ENCODE measurements around the gene MRPL28.

MRPL28 gene

GRCh38 chr16:375212-375611, 4.9 kb upstream of the MRPL28 start:
- Histone ChIP-seq H3K36me3 (peaks cover 59% of the 10 kb centered on the region), H3K4me3 (no peak overlapping the region), H3K4me1 (peaks cover 39% of the 10 kb centered on the region)

GRCh38 chr16:374616-374926, 4.2 kb upstream of the MRPL28 start:
- Histone ChIP-seq H4K20me1 (peaks cover 33% of the 10 kb centered on the region), H3K4me2 (no peak overlapping the region), H3K4me3 (no peak overlapping the region), H3K4me1 (peaks cover 37% of the 10 kb centered on the region), H3K27me3 (no peaks in the 10 kb centered on the region), H3K9me3 (no peaks in the 10 kb centered on the region), H3K36me3 (peaks cover 59% of the 10 kb centered on the region), H3K27ac (no peak overlapping the region), H3K9ac (no peak overlapping the region)
- TF ChIP-seq Cebpa-rat (IDR thresholded peaks at IDR 0.05), result no peak

More at GRCh38 chr16:375212-375611, 4.9 kb upstream of the MRPL28 start:
- no peak overlapping the region for H3K4me2 ChIP-seq
- H3K27me3 ChIP-seq, result no peaks in the 10 kb centered on the region
- H4K20me1 ChIP-seq, result peaks cover 36% of the 10 kb centered on the region
- no peaks in the 10 kb centered on the region for H3K9me3 ChIP-seq
- H3K27ac ChIP-seq, result no peak overlapping the region
- TF ChIP-seq Cebpa-rat (IDR thresholded peaks at IDR 0.05), result no peak
- H3K9ac ChIP-seq, result no peak overlapping the region

GRCh38 chr16:373848-374615, 3.7 kb upstream of the MRPL28 start:
- Histone ChIP-seq H3K4me2 (no peak overlapping the region), H3K9ac (no peak overlapping the region), H3K9me3 (no peaks in the 10 kb centered on the region), H3K27me3 (no peaks in the 10 kb centered on the region), H3K4me3 (no peak overlapping the region), H3K27ac (no peak overlapping the region), H3K4me1 (peaks cover 39% of the 10 kb centered on the region), H4K20me1 (peaks cover 33% of the 10 kb centered on the region), H3K36me3 (peaks cover 64% of the 10 kb centered on the region)
- TF ChIP-seq Cebpa-rat (IDR thresholded peaks at IDR 0.05), result no peak

GRCh38 chr16:373020-373598, 2.8 kb upstream of the MRPL28 start:
- no peaks in the 10 kb centered on the region for H3K9me3 ChIP-seq

GRCh38 chr16:372302-372983, 2.1 kb upstream of the MRPL28 start:
- Histone ChIP-seq H3K36me3 (peaks cover 75% of the 10 kb centered on the region), H3K27me3 (no peaks in the 10 kb centered on the region), H4K20me1 (peaks cover 38% of the 10 kb centered on the region), H3K4me2 (peak overlapping the region; percentile 94), H3K4me3 (0 out of 2 replicates have a peak overlapping the region, but pooled peaks have one; percentile 13), H3K27ac (peak overlapping the region; percentile 64), H3K4me1 (peaks cover 48% of the 10 kb centered on the region), H3K9ac (peak overlapping the region; percentile 53; the same call in 1 of the 2 replicates), H3K9me3 (no peaks in the 10 kb centered on the region)
- TF ChIP-seq Cebpa-rat (IDR thresholded peaks at IDR 0.05), result no peak

More at GRCh38 chr16:373020-373598, 2.8 kb upstream of the MRPL28 start:
- Histone ChIP-seq H3K4me1 (peaks cover 45% of the 10 kb centered on the region), H3K9ac (no peak overlapping the region), H3K4me2 (peak overlapping the region; percentile 94; the same call in 1 of the 2 replicates), H3K27ac (no peak overlapping the region), H3K27me3 (no peaks in the 10 kb centered on the region), H3K36me3 (peaks cover 73% of the 10 kb centered on the region), H3K4me3 (no peak overlapping the region), H4K20me1 (peaks cover 37% of the 10 kb centered on the region)
- no peak for TF ChIP-seq Cebpa-rat (IDR thresholded peaks at IDR 0.05)

- Histone ChIP-seq H3K9me3 (no peaks in the 10 kb centered on the region), H4K20me1 (peaks cover 38% of the 10 kb centered on the region), H3K27me3 (no peaks in the 10 kb centered on the region), H3K4me3 (peak overlapping the region; percentile 52; the same call in 1 of the 2 replicates), H3K4me2 (peak overlapping the region; percentile 94), H3K9ac (peak overlapping the region; percentile 53; the same call in 1 of the 2 replicates), H3K27ac (peak overlapping the region; percentile 64), H3K4me1 (peaks cover 55% of the 10 kb centered on the region), H3K36me3 (peaks cover 75% of the 10 kb centered on the region)
- TF ChIP-seq Cebpa-rat (IDR thresholded peaks at IDR 0.05), result no peak
Observed at GRCh38 chr16:371515-372301, 1.4 kb upstream of the MRPL28 start.

GRCh38 chr16:370979-371514, 709 bp upstream of the MRPL28 start:
- Histone ChIP-seq H3K36me3 (peaks cover 75% of the 10 kb centered on the region), H3K4me3 (peak overlapping the region; percentile 52), H3K9me3 (no peaks in the 10 kb centered on the region), H3K27ac (peak overlapping the region; percentile 64; the same call in 1 of the 2 replicates), H4K20me1 (peaks cover 40% of the 10 kb centered on the region), H3K27me3 (no peaks in the 10 kb centered on the region), H3K9ac (peak overlapping the region; percentile 53; the same call in 1 of the 2 replicates), H3K4me1 (peaks cover 62% of the 10 kb centered on the region), H3K4me2 (peak overlapping the region; percentile 94)
- TF ChIP-seq Cebpa-rat (IDR thresholded peaks at IDR 0.05), result no peak

- H3K4me1 ChIP-seq, result peaks cover 73% of the 10 kb centered on the region
- TF ChIP-seq Cebpa-rat (IDR thresholded peaks at IDR 0.05), result no peak
- peaks cover 64% of the 10 kb centered on the region for H3K36me3 ChIP-seq
- 0 out of 2 replicates have a peak overlapping the region, but pooled peaks have one; percentile 13 for H3K27ac ChIP-seq
- H4K20me1 ChIP-seq, result peaks cover 40% of the 10 kb centered on the region
- H3K4me2 ChIP-seq, result peak overlapping the region; percentile 95
- H3K9me3 ChIP-seq, result no peaks in the 10 kb centered on the region
- peak overlapping the region; percentile 62 for H3K4me3 ChIP-seq
- H3K9ac ChIP-seq, result peak overlapping the region; percentile 75
- no peaks in the 10 kb centered on the region for H3K27me3 ChIP-seq
Observed at GRCh38 chr16:369866-370436, 387 bp downstream of the MRPL28 start.

Measured in BLaER1 (cell line).